ENCODE results near the gene PPL.
"Not testable (repeated sequence)": the region's sequence is repeated elsewhere in the genome, so short reads cannot be mapped to it uniquely, and the experiment has no call there.

PPL gene

DNA sequence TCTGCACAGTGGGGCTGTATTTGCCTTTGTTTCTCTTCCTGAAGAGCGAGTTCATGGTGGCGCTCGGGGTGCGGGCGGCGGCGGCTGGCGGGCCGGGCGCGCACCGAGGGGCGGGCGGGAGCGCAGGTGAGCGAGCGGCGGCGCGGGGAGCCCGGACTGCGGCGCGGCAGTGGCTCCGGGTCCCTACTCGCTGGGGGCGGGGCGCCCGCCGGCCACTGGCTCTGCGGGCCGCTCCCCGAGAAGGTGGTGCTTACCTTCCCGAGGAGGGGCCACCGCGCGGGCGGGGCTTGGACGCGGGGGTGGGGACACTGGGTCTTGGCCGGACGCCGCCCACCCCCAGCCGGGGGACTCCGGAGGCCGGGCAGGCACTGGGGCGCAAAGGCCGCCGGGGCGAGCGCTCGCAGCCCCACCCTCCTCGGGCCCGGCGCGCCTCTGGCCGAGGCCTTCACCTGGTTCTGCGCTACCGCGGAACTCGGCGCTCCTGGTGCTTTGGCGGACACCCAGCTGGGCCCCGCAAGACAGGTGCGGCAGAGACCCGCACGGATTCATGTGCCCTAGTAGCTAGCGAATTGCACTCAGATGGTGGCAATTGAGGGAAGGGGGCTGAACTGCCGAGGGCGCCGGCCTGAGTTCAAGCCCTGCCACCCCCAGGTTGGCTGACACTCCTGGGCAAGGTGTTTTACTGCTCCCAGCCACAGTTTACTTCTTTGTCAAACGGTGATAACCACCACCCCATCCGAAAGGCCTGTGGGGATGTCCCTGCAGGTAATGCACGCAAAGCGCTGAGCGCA, at the start of gene PPL:
Gene PPL (minus strand): TSS at position 158 of the 791 bp plus-strand sequence. CDS start 103 bp downstream, at position 55.
- DNase-seq (ENCODE audit: low read depth in 2 of 2), result no peak

- DNase-seq (ENCODE audit: low read depth in 2 of 2), result no peak
Measured at GRCh38 chr16:4984174-4984990, 47.4 kb upstream of the PPL start.

GRCh38 chr16:4982056-4982867, 45.3 kb upstream of the PPL start:
- DNase-seq (ENCODE audit: low read depth in 2 of 2), result no peak

- DNase-seq (ENCODE audit: low read depth in 2 of 2), result no peak
Measured at GRCh38 chr16:4981473-4981872, 44.5 kb upstream of the PPL start.

DNA sequence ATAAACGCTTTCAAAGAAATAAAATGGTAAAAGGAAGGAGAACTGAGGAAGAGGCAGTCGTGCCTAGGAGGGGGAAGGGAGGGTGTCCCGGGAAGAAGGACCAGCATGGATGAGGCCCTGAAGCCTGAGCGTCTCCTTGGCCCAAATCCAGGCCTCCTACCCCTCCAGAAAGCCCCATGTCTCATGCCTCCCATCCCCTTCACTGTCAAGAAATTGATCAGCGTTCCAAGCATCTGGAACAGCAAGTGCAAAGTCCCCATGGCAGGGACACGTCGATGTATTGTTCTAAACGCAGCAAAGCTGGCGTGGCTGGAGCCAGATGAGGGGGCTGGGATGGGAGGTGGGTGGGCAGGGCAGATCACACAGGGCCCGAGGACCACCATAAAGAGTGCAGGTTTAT, 43.7 kb upstream of the PPL start:
- no peak for DNase-seq (ENCODE audit: low read depth in 2 of 2)

- no peak for DNase-seq (ENCODE audit: low read depth in 2 of 2)
Measured at GRCh38 chr16:4979736-4980660, 43.0 kb upstream of the PPL start.

GRCh38 chr16:4979164-4979563, 42.2 kb upstream of the PPL start:
- DNase-seq (ENCODE audit: low read depth in 2 of 2), result no peak

GRCh38 chr16:4976611-4977145, 39.7 kb upstream of the PPL start:
- no peak for DNase-seq (ENCODE audit: low read depth in 2 of 2)

DNA sequence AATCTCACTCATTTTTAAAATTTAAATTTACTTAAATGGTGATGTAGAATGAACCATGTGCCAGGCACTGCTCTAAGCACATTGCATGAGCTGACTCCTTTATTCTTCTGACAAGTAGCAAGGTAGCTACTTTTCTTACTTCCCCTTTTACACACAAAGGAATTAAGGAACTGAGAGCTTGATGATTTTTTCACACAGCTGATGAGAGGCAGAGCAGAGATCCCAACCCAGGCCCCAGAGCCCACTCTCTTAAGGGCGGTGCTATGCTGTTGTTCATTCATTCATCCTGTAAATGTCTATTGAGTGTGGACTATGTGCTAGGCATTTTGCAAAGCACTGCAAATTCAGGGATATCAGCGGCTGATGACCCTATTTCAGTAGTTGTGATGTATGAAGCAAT, 39.1 kb upstream of the PPL start:
- DNase-seq (ENCODE audit: low read depth in 2 of 2), result no peak

DNA sequence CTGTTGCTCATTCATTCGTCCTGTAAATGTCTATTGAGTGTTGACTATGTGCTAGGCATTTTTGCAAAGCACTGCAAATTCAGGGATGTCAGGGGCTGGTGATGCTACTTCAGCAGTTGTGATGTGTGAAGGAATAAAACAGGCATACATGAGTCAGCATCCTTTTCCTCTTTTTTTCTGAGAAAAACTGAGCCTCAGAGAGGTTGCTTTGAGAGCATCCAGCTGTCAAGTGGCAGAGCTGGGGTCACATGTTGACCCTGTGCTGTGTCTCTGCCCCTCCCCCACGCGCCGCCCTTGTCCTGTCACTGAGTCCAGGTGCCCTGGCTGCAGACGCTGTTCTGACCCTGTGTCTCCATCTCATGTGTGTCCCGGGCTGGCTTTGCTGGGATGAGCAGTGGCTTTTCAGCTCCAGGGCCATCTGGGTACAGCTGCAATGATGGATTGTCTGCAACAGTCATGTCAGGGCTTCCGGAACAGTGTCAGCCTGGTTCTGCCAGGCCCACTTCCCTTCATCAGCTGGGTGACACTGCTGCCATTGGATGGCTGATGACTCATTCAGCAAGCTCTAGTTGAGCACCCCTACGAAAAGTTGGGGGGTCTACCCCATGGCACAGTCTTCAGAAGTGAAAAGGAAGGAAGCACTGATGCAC, 36.1 kb upstream of the PPL start:
- no peak for DNase-seq (ENCODE audit: low read depth in 2 of 2)

DNA sequence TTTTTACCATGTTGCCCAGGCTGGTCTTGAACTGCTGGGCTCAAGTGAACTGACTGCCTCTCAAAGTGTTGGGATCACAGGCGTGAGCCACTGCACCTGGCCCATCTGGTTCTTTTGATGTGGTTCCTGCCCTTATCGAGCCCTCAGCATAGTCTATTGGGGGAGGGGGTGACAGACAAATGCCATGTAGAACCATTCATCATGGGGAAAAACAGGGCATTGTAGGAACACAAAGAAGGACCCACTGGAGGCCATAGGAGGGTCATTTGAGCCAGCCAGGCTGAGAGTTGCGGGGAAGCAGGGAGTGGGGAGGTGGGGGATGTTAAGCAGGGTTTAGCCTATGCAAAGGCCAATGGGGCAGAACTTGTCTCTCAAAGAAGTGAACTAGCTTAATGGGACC, 33.1 kb upstream of the PPL start:
- no peak for DNase-seq (ENCODE audit: low read depth in 2 of 2)

- no peak for DNase-seq (ENCODE audit: low read depth in 2 of 2)
Measured at GRCh38 chr16:4968879-4969483, 32.0 kb upstream of the PPL start.

GRCh38 chr16:4968278-4968677, 31.3 kb upstream of the PPL start:
- DNase-seq (ENCODE audit: low read depth in 2 of 2), result not testable (repeated sequence)

DNA sequence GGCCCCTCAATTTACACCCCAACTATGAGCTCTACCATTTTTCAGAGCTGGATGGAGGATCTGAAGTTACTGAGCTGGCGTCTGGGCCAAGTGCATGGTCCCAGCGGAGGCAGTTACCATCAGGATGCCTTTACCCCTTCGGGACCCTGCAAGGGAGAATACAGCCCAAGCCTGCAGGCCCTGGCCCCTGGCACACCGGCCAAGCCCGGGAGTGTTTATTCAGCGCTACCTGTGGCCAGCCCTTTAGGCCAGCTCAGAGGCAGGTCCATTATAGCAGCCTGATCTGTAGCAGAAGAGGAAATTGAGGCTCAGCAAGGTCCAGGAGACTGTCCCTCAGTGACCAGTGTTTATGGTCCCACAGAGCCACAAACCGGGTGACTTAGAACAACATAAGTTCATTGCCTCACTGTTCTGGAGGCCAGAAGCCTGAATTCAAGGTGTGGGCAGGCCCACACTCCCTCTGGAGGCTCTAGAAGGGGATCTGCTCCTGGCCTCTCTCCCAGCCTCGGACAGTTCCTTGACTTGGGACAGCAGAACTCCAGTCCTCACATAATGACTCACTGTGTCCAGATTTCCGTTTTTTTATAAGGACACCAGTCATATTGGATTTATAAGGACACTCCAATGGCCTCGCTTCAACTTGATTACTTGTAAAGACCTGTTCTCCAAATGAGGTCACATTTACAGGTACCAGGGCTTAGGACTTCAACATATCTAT, 29.9 kb upstream of the PPL start:
- DNase-seq (ENCODE audit: low read depth in 2 of 2), result no peak

DNA sequence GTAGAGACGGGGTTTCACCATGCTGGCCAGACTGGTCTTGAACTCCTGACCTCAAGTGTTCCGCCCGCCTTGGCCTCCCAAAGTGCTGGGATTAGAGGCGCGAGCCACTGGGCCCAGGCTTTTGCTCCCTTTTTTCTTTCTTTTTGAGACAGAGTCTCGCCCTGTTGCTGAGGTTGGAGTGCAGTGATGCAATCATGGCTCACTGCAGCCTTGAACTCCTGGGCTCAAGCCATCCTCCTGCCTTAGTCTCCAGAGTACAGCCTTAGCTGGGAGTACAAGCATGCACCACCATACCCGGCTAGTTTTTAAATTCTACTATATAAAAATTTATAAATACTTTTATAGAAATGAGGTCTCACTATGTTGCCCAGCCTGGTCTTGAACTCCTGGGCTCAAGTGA, 26.6 kb upstream of the PPL start:
- not testable (repeated sequence) for DNase-seq (ENCODE audit: low read depth in 2 of 2)

GRCh38 chr16:4962716-4963115, 25.8 kb upstream of the PPL start:
- DNase-seq (ENCODE audit: low read depth in 2 of 2), result no peak

DNA sequence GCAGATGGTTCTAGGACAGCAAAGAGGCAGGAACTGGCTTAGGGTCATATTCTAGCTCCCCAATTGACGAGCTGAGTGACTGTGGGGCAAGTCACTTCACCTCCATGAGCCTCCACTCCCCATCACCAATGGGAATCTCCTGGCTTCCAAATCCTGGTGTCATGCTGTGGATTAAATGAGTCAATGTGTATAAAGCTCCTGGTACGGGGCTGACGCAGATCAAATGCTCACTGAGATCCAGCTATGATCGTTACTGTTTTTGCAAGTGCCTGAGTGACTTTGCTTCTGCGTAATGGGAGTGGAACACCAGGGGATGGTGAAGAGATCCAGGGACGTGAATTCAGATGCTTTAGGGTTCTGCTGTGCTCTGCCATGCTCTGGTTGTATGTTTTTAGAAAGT, 23.6 kb upstream of the PPL start:
- no peak for DNase-seq (ENCODE audit: low read depth in 2 of 2)

GRCh38 chr16:4958510-4959438, 21.8 kb upstream of the PPL start:
- no peak for DNase-seq (ENCODE audit: low read depth in 2 of 2)
